HepG2 (cell line): ENCODE results near the gene AP2B1. TPM values are rescaled to one million over a fixed set of nuclear protein-coding genes. Genes with fewer than 3 reads are reported as not detected.
A peak's percentile ranks its signal among the peaks of the same experiment; 100 is the strongest.

ENCODE experiments used
- ATF2 ChIP-seq: sonication (generic); formaldehyde crosslinking; IDR thresholded peaks from 2 replicates; pipeline ENCODE4 v1.4.0; 2020; ENCODE audit warnings: missing genetic modification reagents
- BORCS8-MEF2B ChIP-seq: sonication (generic); formaldehyde crosslinking; IDR thresholded peaks from 2 replicates; pipeline ENCODE4 v1.8.0; 2022; ENCODE audit warnings: mild to moderate bottlenecking, missing genetic modification reagents
- HMG20A ChIP-seq: IDR thresholded peaks from 2 replicates; pipeline ENCODE4 v1.6.1; 2016; ENCODE audit warnings: borderline replicate concordance
- RARG ChIP-seq: sonication (generic); formaldehyde crosslinking; IDR thresholded peaks from 2 replicates; pipeline ENCODE4 v1.4.0; 2020; ENCODE audit warnings: low read depth, mild to moderate bottlenecking, missing genetic modification reagents
- SNRNP70 ChIP-seq: fragments of 200-400 bp; formaldehyde crosslinking; IDR thresholded peaks from 2 replicates; pipeline ENCODE4 v1.6.1; 2017; ENCODE audit warnings: mild to moderate bottlenecking, low read depth, low read length, moderate library complexity
- ZBED4 ChIP-seq: sonication (generic); formaldehyde crosslinking; IDR thresholded peaks from 2 replicates; pipeline ENCODE4 v1.4.0; 2020; ENCODE audit warnings: missing genetic modification reagents, borderline replicate concordance
- ZNF234 ChIP-seq: sonication (generic); formaldehyde crosslinking; conservative IDR thresholded peaks from 2 replicates; pipeline ENCODE4 v1.5.1; 2020; ENCODE audit warnings: mild to moderate bottlenecking, missing genetic modification reagents
- ZNF260 ChIP-seq: sonication (generic); formaldehyde crosslinking; IDR thresholded peaks from 2 replicates; pipeline ENCODE4 v1.4.0; 2020; ENCODE audit warnings: missing genetic modification reagents, low read depth, mild to moderate bottlenecking, borderline replicate concordance
- ZNF30 ChIP-seq: sonication (generic); formaldehyde crosslinking; IDR thresholded peaks from 2 replicates; pipeline ENCODE4 v1.5.0; 2020; ENCODE audit warnings: mild to moderate bottlenecking, missing genetic modification reagents
- ZNF530 ChIP-seq: sonication (generic); formaldehyde crosslinking; IDR thresholded peaks from 2 replicates; pipeline ENCODE4 v1.5.0; 2020; ENCODE audit warnings: low read depth, mild to moderate bottlenecking, missing genetic modification reagents
- ZNF7 ChIP-seq: IDR thresholded peaks from 2 replicates; pipeline ENCODE4 v1.6.1; 2016; ENCODE audit warnings: missing biosample characterization, missing genetic modification reagents
- ZNF761 ChIP-seq: sonication (generic); formaldehyde crosslinking; conservative IDR thresholded peaks from 2 replicates; pipeline ENCODE4 v1.4.0; 2020; ENCODE audit warnings: mild to moderate bottlenecking, missing genetic modification reagents
- ZNF775 ChIP-seq: sonication (generic); formaldehyde crosslinking; IDR thresholded peaks from 2 replicates; pipeline ENCODE4 v1.4.0; 2020; ENCODE audit warnings: missing genetic modification reagents, mild to moderate bottlenecking, moderate library complexity, borderline replicate concordance
- ZNF878 ChIP-seq: sonication (generic); formaldehyde crosslinking; IDR thresholded peaks from 2 replicates; pipeline ENCODE4 v1.8.1; 2023; ENCODE audit warnings: mild to moderate bottlenecking, missing genetic modification reagents, moderate library complexity
- polyA plus RNA-seq, 8 experiments: library from polyadenylated mRNA; depleted of rRNA in 3 of 8; stranded (reverse) in 7 of 8; unstranded in 1 of 8; fragments of >200 nt; fragmentation: Illumina TruSeq in 4 of 8; extraction: Trizol in 4 of 8; gene quantifications; 2 replicates each; pipeline versions ENCODE4 v1.2.1 to v1.2.3, GENCODE V29; 2011 to 2016; ENCODE audit warnings: low read depth in 4 of 8, missing spikeins in 1 of 8, mixed read lengths in 1 of 8; ENCODE audit not compliant: insufficient read depth in 1 of 8
- total RNA-seq, 5 experiments: library from RNA; depleted of rRNA; stranded (reverse); fragments of >200 nt; fragmentation: Illumina TruSeq; extraction: Trizol; gene quantifications; 2 replicates each; pipeline ENCODE4 v1.2.3, GENCODE V29; 2016; ENCODE audit warnings: low read depth in 1 of 5
- TF ChIP-seq, protein P1 (sequence below): sonication (generic); formaldehyde crosslinking; IDR thresholded peaks from 2 replicates; pipeline ENCODE4 v1.5.0; 2020; ENCODE audit warnings: mild to moderate bottlenecking, missing genetic modification reagents, moderate library complexity
- TF ChIP-seq, protein P2 (sequence below): sonication (generic); formaldehyde crosslinking; IDR thresholded peaks from 2 replicates; pipeline ENCODE4 v1.8.1; 2022; ENCODE audit warnings: low read depth, mild to moderate bottlenecking, missing genetic modification reagents
- TF ChIP-seq, protein P3 (sequence below): IDR thresholded peaks from 2 replicates; pipeline ENCODE4 v1.6.1; 2016; ENCODE audit warnings: missing compliant biosample characterization, missing genetic modification reagents, borderline replicate concordance

Gene AP2B1
- total and polyA plus RNA-seq, 2 of the 13 experiments (the other 11 are each of a cell fraction or from before 2014, with no cell fraction given) = 23.8 to 71.3 TPM

- TF ChIP-seq ZNF761 (CRISPR knock-in tag) (peak; percentile 80; the same call in 1 of the 2 replicates), ZNF234 (CRISPR knock-in tag) (no peak), ATF2 (peak; percentile 96), ZNF260 (CRISPR knock-in tag) (no peak), ZBED4 (peak; percentile 62; the same call in 1 of the 2 replicates), ZNF530 (CRISPR knock-in tag) (no peak), ZNF30 (CRISPR knock-in tag) (no peak), BORCS8-MEF2B (CRISPR knock-in tag) (0 out of 2 replicates have a peak, but pooled peaks have one; percentile 13), ZNF775 (CRISPR knock-in tag) (no peak), RARG (no peak), SNRNP70 (no peak), HMG20A (no peak), ZNF878 (CRISPR knock-in tag) (no peak), ZNF7 (CRISPR knock-in tag) (no peak; the same call in 1 of the 2 replicates)
- TF ChIP-seq, protein P1, sequence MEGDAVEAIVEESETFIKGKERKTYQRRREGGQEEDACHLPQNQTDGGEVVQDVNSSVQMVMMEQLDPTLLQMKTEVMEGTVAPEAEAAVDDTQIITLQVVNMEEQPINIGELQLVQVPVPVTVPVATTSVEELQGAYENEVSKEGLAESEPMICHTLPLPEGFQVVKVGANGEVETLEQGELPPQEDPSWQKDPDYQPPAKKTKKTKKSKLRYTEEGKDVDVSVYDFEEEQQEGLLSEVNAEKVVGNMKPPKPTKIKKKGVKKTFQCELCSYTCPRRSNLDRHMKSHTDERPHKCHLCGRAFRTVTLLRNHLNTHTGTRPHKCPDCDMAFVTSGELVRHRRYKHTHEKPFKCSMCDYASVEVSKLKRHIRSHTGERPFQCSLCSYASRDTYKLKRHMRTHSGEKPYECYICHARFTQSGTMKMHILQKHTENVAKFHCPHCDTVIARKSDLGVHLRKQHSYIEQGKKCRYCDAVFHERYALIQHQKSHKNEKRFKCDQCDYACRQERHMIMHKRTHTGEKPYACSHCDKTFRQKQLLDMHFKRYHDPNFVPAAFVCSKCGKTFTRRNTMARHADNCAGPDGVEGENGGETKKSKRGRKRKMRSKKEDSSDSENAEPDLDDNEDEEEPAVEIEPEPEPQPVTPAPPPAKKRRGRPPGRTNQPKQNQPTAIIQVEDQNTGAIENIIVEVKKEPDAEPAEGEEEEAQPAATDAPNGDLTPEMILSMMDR (CRISPR knock-in tag) = peak; percentile 13; the same call in 1 of the 2 replicates
- TF ChIP-seq, protein P2, sequence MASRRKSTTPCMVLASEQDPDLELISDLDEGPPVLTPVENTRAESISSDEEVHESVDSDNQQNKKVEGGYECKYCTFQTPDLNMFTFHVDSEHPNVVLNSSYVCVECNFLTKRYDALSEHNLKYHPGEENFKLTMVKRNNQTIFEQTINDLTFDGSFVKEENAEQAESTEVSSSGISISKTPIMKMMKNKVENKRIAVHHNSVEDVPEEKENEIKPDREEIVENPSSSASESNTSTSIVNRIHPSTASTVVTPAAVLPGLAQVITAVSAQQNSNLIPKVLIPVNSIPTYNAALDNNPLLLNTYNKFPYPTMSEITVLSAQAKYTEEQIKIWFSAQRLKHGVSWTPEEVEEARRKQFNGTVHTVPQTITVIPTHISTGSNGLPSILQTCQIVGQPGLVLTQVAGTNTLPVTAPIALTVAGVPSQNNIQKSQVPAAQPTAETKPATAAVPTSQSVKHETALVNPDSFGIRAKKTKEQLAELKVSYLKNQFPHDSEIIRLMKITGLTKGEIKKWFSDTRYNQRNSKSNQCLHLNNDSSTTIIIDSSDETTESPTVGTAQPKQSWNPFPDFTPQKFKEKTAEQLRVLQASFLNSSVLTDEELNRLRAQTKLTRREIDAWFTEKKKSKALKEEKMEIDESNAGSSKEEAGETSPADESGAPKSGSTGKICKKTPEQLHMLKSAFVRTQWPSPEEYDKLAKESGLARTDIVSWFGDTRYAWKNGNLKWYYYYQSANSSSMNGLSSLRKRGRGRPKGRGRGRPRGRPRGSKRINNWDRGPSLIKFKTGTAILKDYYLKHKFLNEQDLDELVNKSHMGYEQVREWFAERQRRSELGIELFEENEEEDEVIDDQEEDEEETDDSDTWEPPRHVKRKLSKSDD = peak; percentile 100
- TF ChIP-seq, protein P3, sequence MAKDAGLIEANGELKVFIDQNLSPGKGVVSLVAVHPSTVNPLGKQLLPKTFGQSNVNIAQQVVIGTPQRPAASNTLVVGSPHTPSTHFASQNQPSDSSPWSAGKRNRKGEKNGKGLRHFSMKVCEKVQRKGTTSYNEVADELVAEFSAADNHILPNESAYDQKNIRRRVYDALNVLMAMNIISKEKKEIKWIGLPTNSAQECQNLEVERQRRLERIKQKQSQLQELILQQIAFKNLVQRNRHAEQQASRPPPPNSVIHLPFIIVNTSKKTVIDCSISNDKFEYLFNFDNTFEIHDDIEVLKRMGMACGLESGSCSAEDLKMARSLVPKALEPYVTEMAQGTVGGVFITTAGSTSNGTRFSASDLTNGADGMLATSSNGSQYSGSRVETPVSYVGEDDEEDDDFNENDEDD = peak; percentile 54; the same call in 1 of the 2 replicates
Observed at GRCh38 chr17:35587074-35587961, at the start of gene AP2B1 (continued).
